UCSD-AML1 (cell line): ENCODE measurements around the gene TSSC4.

ENCODE experiments used
- DNase-seq: peaks from one replicate; lab custom pipeline; 2025; ENCODE audit not compliant: unreplicated experiment; lab: John Stamatoyannopoulos, UW

TSSC4 gene

DNA sequence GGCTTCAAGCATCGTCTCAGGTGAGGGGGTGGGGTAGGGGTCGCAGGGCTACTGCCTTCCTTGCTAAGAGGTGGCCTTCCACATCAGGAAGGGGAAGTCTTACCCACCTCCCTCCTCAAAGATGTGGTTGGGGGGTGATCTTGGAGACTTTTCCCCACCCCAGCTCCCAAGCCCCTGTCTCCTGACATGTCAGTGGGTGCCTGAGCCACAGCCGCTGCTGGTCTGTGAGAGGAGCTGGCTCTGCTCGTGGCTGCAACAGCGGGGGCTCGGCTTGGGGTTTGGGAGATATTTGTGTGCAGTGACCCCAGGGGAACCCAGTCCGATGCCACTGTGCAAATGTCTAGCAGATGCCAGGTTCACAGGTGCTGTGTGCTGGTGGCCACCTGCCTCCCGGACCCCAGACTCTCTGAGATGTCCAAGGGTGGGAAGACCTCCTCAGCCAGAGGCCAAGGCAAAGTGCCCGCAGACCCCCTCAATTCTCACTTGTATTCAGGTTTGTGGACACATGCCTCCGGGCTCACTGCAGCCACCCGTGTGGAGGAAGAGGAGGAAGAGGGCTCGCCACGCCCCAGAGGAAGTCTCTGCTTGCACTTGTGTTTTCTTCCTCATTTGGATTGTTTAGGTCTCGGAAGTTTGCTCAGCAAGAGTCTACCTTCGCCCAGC lies 46.2 kb downstream of the TSSC4 start:
- peak; percentile 57 for DNase-seq

DNA sequence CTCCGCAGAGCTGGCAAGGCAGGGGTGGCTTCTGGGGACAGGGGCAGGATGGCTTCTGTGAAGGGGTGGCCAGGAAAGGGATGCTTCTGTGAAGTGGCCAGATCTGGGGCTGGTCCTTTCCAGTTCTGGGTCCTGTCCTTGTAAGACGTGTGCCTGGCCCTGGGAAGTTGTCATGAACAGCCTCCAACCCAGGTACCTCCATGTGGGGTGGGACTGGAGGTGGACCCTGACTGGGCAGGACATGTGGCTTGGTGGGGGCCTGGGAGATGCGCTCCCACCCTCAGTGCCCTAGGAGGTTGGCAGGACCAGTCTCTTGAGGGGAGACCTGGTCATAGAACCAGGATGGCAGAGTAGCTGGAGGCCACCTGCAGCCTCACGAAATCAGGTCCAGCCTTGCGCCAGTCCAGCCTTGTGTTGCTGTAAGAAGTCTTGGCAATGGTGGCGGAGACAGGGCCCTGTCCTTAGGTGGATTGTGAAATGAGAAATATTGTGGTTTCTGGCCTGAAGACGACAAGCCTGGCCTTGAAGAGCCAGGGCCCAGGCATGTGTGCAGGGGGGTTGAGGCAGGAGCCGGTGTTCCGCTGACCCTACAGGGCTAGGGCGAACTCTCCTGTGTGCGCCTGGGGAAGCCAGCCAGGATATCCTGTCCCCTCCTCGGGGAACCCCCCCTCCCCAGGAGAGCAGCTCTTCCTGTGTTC lies 46.9 kb downstream of the TSSC4 start:
- peak; percentile 67 for DNase-seq

DNA sequence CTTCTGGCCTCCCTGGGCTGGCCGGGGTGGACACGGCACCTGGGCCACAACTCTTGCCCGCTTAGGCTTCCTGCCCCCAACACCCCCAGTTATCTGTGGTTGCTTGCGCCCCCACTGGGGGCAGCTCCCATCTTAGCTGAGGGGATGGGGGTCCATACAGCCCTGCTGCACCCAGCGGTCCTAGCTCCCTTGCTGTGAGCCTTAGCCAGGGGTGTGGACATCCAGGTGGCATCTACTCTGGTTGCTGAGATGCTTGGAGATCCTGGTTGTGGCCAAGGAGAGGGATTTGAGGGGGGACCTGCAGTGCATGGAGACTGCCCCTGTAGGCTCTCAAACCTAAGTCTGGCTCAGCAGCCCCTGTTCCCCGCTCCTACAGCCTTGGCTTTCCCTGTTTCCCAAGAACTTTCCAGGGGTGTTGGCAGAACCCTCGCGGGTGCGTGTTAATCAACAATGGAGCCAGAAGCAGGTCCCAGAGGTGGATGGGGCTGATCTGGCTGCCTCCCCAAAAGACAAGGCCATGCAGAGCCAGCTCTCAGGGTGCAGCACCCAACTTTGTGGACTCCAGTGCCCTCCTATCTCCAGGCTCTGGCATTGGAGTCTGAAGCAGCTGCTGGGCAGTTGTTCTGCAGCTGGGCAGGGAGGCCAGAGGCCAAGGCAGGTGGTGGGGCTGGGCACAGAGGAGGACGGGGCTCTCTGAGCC lies 47.6 kb downstream of the TSSC4 start:
- DNase-seq: no peak

DNA sequence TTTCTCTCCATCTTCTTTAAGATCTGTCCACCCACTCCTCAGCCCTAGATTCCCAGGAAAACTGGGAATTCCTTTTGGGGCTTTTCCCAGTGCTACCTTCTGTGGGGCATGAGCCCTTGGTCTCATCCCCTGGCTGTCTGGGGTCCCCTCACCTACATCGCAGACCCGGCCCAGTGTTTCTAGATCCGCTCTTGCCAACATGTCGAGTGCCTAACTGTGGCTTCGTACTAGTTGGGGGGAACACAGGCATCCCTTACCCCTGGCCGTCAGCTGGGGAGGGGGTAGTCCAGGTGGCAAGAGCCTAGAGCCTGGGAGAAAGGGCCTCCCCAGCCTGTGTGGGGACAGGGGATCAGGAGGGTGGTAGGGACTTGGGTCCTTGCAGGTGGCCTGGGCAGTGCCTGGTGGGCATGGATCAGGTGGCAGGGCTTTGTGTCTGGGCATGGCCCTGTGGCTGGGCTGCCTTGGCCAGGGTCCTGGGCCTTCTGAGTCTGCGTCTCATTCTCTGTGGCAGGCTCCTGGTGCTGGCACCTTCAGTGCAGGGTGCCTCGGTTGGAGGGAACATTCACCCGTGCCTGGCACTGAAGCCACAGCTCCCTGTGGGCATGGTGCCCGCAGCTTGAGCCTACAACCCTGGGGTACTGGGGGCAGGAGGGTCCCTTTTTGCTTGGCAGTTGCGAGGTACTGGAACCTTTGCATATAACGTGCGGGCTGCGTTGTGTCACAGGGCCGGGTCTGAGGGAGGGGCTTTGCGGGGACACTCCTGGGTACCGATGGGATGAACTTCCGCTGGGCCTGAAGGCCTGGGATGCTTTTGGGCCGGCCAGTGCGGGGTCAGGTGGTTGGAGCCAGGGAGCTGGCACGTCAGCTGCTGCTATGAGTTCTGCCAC lies 48.4 kb downstream of the TSSC4 start:
- DNase-seq: no peak

DNA sequence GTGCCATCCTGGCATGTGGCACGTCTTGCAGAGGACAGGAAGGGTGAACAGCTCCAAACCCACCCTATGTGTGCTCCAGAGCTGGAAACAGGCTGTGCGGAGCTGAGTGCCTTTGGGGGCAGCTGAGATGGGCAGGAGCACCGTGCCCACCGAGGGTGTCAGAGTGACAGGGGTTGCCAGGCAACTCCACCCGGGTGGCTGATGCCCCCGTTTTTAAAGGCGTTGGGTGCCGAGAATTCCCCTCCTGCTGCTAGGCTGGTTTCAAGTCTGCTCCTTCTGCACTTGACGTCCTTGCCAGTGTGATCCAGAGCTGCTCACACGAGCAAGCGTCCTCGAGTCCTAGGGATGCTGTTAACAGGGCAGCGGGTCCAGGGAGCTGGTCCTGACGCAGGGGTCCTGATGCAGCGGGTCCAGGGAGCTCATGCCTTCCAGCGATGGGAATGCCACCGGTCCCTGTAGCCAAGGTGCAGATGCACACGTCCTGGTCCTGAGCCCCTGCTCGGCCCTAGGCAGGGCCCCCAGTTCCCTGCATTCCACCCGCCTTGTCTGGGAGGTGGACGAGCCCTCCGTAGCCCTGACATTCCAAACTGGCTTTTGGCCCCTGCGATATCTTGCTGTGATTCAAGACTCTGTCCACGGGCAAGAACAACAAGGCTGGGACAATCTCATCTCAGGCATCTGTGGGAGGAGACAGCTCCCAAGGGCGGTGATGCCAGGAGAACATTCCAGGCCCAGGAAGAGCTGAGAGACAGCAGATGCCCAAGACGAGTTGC lies 49.2 kb downstream of the TSSC4 start:
- DNase-seq: no peak

DNA sequence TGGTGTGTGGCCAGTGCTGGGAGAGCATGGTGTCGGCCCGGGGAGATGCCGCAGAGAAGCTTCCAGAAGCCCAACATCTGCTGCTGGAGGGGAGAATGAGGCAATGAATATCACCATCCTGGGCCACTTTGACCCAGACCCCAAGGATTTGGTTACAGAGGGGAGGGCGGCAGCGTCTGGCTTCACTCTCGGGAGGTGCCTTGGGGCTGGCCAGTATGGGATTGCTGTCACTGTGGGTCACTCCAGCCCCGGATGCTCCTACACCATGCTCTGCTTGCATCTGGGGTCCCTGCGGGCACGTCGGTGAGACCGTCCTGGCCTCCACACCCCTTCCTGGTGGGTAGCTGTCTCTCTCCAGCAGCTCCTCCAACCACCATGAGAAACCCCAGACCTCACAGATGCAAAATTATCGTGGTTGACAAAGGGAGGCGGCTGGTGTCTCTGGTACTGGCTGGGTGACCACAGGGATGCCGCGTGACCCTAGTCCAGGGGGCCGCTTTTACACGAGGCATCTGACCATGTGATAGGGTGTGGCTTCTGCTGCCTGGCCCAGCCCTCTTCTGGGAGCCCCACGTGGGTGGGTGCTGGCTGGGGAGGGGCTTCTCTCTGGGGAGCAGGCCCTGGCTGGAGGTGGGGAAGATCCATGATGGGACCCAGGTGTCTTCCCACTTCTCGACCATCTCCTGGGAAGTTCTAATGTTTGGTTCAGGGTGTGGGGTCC lies 49.9 kb downstream of the TSSC4 start:
- no peak for DNase-seq

DNA sequence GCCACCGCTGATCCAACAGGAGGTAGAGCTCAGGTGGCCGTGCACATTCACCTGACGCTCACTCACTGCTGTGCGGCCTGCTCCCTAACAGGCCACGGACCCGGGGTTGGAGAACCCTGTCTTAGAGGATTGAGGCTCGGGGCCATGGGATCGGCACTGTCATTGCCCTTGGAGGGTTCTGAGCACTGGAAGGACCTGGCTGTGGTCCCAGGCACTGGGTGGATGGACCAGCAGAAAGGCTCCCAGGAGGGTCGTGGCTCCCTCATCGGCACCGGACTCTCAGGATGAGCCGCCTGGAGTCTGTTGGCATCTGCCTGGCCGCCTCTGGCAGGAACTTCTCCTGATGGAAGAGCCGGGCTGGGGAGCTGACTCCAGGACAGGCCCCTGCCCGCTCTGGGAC lies 50.8 kb downstream of the TSSC4 start:
- no peak for DNase-seq

DNA sequence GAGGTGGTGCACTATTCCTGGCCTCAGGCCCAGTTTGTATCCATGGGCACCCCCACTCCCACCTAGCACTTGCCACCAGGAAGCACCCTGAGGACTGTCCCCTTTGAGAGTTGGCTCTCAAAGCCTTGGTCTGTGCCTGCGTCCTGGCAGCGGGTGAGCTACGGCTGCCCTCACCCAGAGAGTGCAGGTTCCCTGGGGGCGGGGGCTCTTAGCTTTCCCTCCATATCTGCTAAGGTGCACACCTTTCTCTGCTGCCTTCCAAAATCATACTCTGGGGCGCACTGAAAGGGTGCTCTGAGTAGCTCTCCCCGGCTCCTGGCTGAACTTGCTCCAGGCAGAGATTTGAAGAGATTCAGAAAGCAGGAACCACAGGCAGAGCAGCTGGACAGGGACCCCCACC lies 51.4 kb downstream of the TSSC4 start:
- no peak for DNase-seq

DNA sequence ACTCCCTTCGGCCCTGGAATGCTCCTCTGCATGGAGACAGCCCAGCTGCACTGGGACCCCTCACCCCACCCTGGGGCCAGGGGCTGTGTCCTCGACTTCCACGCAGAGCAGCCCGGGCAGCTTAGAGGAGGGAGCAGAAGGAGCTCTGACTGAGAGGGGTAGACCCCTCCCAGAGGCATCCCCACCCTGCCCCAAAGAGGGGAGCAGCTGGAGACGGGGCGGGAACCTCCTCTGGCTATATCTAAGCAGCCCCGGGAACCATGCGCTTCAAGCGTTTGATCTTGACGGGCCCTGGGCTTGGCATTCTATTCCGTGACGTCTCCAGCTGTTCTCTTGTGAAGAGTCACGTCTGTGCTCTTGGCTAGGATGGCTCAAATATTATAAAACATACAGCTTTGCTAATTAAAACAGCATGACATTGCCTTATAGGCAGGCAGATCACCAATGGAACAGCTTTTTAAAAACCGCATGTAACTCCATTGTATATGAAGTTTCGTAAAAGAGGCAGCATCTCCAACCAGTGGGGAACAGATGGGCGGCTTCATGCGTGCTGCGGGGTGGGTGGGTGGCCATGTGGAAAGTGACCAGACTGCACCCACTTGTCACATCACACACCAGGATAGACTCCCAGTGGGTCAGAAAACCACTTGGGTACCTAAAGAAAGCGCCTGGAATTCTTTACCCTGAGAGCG lies 51.9 kb downstream of the TSSC4 start:
- no peak for DNase-seq

DNA sequence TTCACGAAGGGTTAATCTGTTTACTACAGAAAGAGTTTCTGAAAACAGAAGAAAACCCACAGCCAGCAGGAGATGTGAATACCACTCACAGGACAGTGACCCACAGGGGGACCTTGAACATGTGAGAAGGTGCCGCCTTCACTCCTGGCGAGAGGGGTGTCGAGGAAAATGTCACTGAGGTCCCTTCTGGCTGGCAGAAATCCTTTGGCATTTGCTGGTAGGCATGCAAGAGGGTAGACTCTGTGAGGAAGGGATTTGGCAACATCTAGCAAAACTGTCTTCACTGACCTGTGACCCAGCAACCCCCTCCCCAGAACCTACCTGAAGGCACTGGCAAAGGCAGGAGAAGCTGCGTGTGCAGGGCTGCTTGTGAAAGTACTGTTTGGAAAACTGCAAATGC lies 52.9 kb downstream of the TSSC4 start:
- no peak for DNase-seq
